MM.1S (cell line): ENCODE data around the gene AKR1C4.
"Not testable (repeated sequence)": the region's sequence is repeated elsewhere in the genome, so short reads cannot be mapped to it uniquely, and the experiment has no call there.

ENCODE experiments used
- DNase-seq: peaks from one replicate; pipeline ENCODE4 v3.0.0-alpha.2; 2015
- H2AFZ ChIP-seq: fragments of 300-600 bp; sonication (generic); 2 replicates; pipeline ENCODE4 v1.6.0; 2016; ENCODE audit warnings: antibody characterized with exemption, low read length
- H3F3A ChIP-seq: fragments of 300-600 bp; sonication (generic); 2 replicates; pipeline ENCODE4 v1.6.1; 2016; ENCODE audit warnings: mild to moderate bottlenecking, antibody characterized with exemption, low read length, moderate library complexity, mixed read lengths; ENCODE audit not compliant: insufficient read depth
- H3K27ac ChIP-seq: fragments of 300-600 bp; sonication (generic); 2 replicates; pipeline ENCODE4 v1.5.1; 2016; ENCODE audit warnings: mild to moderate bottlenecking, low read length
- H3K27me3 ChIP-seq: fragments of 300-600 bp; sonication (generic); replicated peaks from 2 replicates; pipeline ENCODE4 v1.6.0; 2016; ENCODE audit warnings: low read length; ENCODE audit not compliant: insufficient read depth
- H3K36me3 ChIP-seq: fragments of 300-600 bp; sonication (generic); replicated peaks from 2 replicates; pipeline ENCODE4 v1.6.1; 2016; ENCODE audit warnings: mild to moderate bottlenecking, low read length, mixed read lengths; ENCODE audit not compliant: insufficient read depth
- H3K4me1 ChIP-seq: fragments of 300-600 bp; sonication (generic); 2 replicates; pipeline ENCODE4 v1.6.1; 2016; ENCODE audit warnings: low read length, mixed read lengths
- H3K4me2 ChIP-seq: fragments of 300-600 bp; sonication (generic); 2 replicates; pipeline ENCODE4 v1.6.0; 2016; ENCODE audit warnings: low read depth, low read length
- H3K4me3 ChIP-seq: fragments of 300-600 bp; sonication (generic); 2 replicates; pipeline ENCODE4 v1.5.1; 2016; ENCODE audit warnings: low read length, mixed read lengths
- H3K79me2 ChIP-seq: fragments of 300-600 bp; sonication (generic); 2 replicates; pipeline ENCODE4 v1.6.1; 2016; ENCODE audit warnings: mixed run types, low read length, mixed read lengths
- H3K9ac ChIP-seq: fragments of 300-600 bp; sonication (generic); 2 replicates; pipeline ENCODE4 v1.6.1; 2016; ENCODE audit warnings: low read length, mixed read lengths
- H3K9me2 ChIP-seq: fragments of 300-600 bp; sonication (generic); replicated peaks from 2 replicates; pipeline ENCODE4 v1.6.1; 2016; ENCODE audit warnings: mild to moderate bottlenecking, low read length, mixed read lengths; ENCODE audit not compliant: insufficient read depth
- H3K9me3 ChIP-seq: fragments of 300-600 bp; sonication (generic); replicated peaks from 2 replicates; pipeline ENCODE4 v1.6.1; 2016; ENCODE audit warnings: mild to moderate bottlenecking, low read length, mixed read lengths; ENCODE audit not compliant: insufficient read depth
- H4K20me1 ChIP-seq: fragments of 300-600 bp; sonication (generic); 2 replicates; pipeline ENCODE4 v1.6.1; 2016; ENCODE audit warnings: mild to moderate bottlenecking, low read length, moderate library complexity, mixed read lengths; ENCODE audit not compliant: insufficient read depth
- CTCF ChIP-seq: fragments of 300-600 bp; sonication (generic); IDR thresholded peaks from 2 replicates; pipeline ENCODE4 v1.5.1; 2016; ENCODE audit warnings: antibody characterized with exemption, low read length, mixed read lengths
- EZH2 ChIP-seq: fragments of 300-600 bp; sonication (generic); optimal IDR thresholded peaks from 2 replicates; pipeline ENCODE3; 2017; ENCODE audit warnings: low read depth, mild to moderate bottlenecking, antibody characterized with exemption, low read length, mixed read lengths
- EZH2phosphoT487 ChIP-seq: fragments of 300-600 bp; sonication (generic); IDR thresholded peaks from 2 replicates; pipeline ENCODE4 v1.6.1; 2018; ENCODE audit warnings: antibody characterized with exemption, low read length

Gene AKR1C4

GRCh38 chr10:5199398-5199797 is 2.8 kb downstream of the AKR1C4 start:
- Histone ChIP-seq H3K36me3 (no peaks in the 10 kb centered on the region), H3K27ac (no peak overlapping the region), H3K79me2 (no peaks in the 10 kb centered on the region), H3F3A (no peaks in the 10 kb centered on the region), H3K27me3 (no peaks in the 10 kb centered on the region), H3K9me3 (no peaks in the 10 kb centered on the region), H4K20me1 (no peaks in the 10 kb centered on the region), H3K4me1 (peaks cover 2% of the 10 kb centered on the region), H3K9me2 (no peaks in the 10 kb centered on the region), H3K9ac (no peak overlapping the region), H3K4me3 (no peak overlapping the region), H2AFZ (no peak overlapping the region), H3K4me2 (no peak overlapping the region)
- no peak for TF ChIP-seq EZH2phosphoT487
- TF ChIP-seq EZH2, result no peak
- TF ChIP-seq CTCF, result no peak
- DNase-seq, result no peak

GRCh38 chr10:5206799-5207198 is 10.2 kb downstream of the AKR1C4 start:
- H3F3A ChIP-seq, result no peaks in the 10 kb centered on the region
- no peak overlapping the region for H3K27ac ChIP-seq
- no peak overlapping the region for H3K4me3 ChIP-seq
- no peaks in the 10 kb centered on the region for H4K20me1 ChIP-seq
- H3K9ac ChIP-seq, result no peak overlapping the region
- no peak overlapping the region for H3K4me2 ChIP-seq
- H3K9me3 ChIP-seq, result no peaks in the 10 kb centered on the region
- DNase-seq, result no peak
- no peaks in the 10 kb centered on the region for H3K36me3 ChIP-seq
- peaks cover 5% of the 10 kb centered on the region for H3K4me1 ChIP-seq
- TF ChIP-seq EZH2, result no peak
- no peaks in the 10 kb centered on the region for H3K9me2 ChIP-seq
- H3K27me3 ChIP-seq, result no peaks in the 10 kb centered on the region
- H2AFZ ChIP-seq, result no peak overlapping the region
- no peaks in the 10 kb centered on the region for H3K79me2 ChIP-seq

- not testable (repeated sequence) for H4K20me1 ChIP-seq, H3F3A ChIP-seq, H2AFZ ChIP-seq, H3K4me2 ChIP-seq, H3K9me3 ChIP-seq, H3K4me3 ChIP-seq, H3K36me3 ChIP-seq, H3K79me2 ChIP-seq, H3K27me3 ChIP-seq, H3K4me1 ChIP-seq, H3K9me2 ChIP-seq, DNase-seq, H3K9ac ChIP-seq, H3K27ac ChIP-seq
These were observed 13.1 kb downstream of the AKR1C4 start for GRCh38 chr10:5209776-5210175.

GRCh38 chr10:5210261-5210660 is 13.6 kb downstream of the AKR1C4 start:
- not testable (repeated sequence) for DNase-seq

More at GRCh38 chr10:5210261-5210660, 13.6 kb downstream of the AKR1C4 start:
- H3K36me3 ChIP-seq, H3K79me2 ChIP-seq, H3K4me2 ChIP-seq, H3K9me3 ChIP-seq, H3F3A ChIP-seq, H3K4me3 ChIP-seq, H3K4me1 ChIP-seq, H3K27me3 ChIP-seq, H2AFZ ChIP-seq, H3K27ac ChIP-seq, H3K9ac ChIP-seq, H4K20me1 ChIP-seq, H3K9me2 ChIP-seq: not testable (repeated sequence)
